D721Med (cell line): ENCODE data around the gene RELL1.
"Not testable (repeated sequence)": the region's sequence is repeated elsewhere in the genome, so short reads cannot be mapped to it uniquely, and the experiment has no call there.

Experiments
- DNase-seq: peaks from one replicate; pipeline ENCODE4 v3.0.0; 2011; ENCODE audit warnings: low spot score; ENCODE audit not compliant: insufficient read length
- FAIRE-seq: peaks from 2 replicates; lab custom pipeline; 2011; peaks lifted over from hg19 to GRCh38; lab: Jason Lieb, UNC
- TF ChIP-seq, protein P1 (sequence below): IDR thresholded peaks from 2 replicates; pipeline ENCODE4 v1.5.1; 2012; ENCODE audit warnings: mild to moderate bottlenecking, control low read depth; ENCODE audit not compliant: insufficient read depth; ENCODE audit errors: missing control alignments

The RELL1 gene

DNA sequence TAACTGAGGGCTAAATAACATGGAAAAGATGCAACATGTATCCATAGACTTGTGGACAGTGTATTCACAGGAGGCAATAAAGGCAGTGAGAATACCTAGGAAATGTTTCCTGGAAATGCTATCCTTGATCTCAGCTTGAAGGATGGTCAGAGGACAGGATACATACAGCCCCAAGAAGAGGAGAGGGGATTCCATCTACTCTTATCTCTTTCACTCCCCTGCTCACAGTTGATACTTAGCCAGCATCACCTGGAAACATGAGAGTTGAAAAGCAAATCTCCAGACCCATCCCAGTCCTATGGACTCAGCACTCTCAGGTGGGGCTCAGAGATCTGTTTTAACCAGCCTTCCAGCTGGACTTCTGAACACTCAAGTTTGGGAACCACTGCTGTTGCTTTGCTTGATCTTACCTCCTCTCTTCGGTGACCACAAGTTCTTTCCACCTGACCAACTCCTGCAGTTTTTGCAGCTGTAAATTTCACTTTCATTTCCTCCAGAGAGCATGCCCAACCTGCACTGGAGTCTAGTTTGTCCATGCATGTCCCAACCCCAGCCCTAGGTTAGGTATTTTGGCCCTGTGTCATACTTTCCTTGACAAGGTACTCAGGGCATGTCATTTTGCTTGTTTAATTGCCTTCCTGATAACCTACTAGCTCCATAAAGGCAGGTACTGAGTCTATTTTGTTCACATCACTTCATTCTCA, 10.4 kb downstream of the RELL1 start:
- TF ChIP-seq, protein P1, sequence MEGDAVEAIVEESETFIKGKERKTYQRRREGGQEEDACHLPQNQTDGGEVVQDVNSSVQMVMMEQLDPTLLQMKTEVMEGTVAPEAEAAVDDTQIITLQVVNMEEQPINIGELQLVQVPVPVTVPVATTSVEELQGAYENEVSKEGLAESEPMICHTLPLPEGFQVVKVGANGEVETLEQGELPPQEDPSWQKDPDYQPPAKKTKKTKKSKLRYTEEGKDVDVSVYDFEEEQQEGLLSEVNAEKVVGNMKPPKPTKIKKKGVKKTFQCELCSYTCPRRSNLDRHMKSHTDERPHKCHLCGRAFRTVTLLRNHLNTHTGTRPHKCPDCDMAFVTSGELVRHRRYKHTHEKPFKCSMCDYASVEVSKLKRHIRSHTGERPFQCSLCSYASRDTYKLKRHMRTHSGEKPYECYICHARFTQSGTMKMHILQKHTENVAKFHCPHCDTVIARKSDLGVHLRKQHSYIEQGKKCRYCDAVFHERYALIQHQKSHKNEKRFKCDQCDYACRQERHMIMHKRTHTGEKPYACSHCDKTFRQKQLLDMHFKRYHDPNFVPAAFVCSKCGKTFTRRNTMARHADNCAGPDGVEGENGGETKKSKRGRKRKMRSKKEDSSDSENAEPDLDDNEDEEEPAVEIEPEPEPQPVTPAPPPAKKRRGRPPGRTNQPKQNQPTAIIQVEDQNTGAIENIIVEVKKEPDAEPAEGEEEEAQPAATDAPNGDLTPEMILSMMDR, result no peak
- no peak for FAIRE-seq
- no peak for DNase-seq

DNA sequence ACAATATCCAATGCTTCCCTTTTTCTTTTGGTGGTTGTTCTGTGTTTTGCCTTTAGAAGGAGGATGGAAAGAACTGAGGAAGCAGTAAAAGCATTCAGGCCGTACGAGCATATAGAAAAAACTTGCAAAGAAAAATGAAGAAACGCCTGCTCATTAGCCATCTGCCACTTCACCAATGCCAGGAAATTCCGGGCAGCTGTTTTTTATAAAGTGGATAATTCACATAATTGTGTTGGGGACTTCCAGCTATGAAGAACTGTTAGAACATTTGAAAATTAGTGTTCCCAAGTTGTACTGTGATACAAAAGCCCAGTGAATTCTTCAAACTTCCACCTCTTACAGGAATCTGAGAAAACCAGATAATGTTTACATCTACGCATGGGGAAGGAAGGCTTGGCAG, 11.7 kb downstream of the RELL1 start:
- no peak for FAIRE-seq
- no peak for DNase-seq
- TF ChIP-seq, protein P1, result no peak

- DNase-seq, result no peak
- TF ChIP-seq, protein P1, result no peak
- no peak for FAIRE-seq
Observed at GRCh38 chr4:37673538-37674192, 12.5 kb downstream of the RELL1 start.

- TF ChIP-seq, protein P1, result no peak
- DNase-seq, result no peak
Observed at GRCh38 chr4:37671072-37671471, 15.1 kb downstream of the RELL1 start.

GRCh38 chr4:37670249-37670648, 15.9 kb downstream of the RELL1 start:
- TF ChIP-seq, protein P1, result no peak
- no peak for FAIRE-seq
- no peak for DNase-seq

More at GRCh38 chr4:37671072-37671471, 15.1 kb downstream of the RELL1 start:
- FAIRE-seq, result no peak

GRCh38 chr4:37669124-37669523, 17.1 kb downstream of the RELL1 start:
- FAIRE-seq, DNase-seq: not testable (repeated sequence)

- TF ChIP-seq, protein P1, result no peak
Observed at GRCh38 chr4:37667197-37668100, 18.7 kb downstream of the RELL1 start.

More at GRCh38 chr4:37667197-37668100, 18.7 kb downstream of the RELL1 start:
- FAIRE-seq (no peak), DNase-seq (no peak)
